Smooth muscle cell (in vitro differentiated cells): Measurements from ENCODE around the gene KRTAP5-8. TPM values are rescaled to one million over a fixed set of nuclear protein-coding genes. Genes with fewer than 3 reads are reported as not detected.

Source experiments
- DNase-seq: peaks from one replicate; lab custom pipeline; 2025; ENCODE audit not compliant: unreplicated experiment; lab: John Stamatoyannopoulos, UW
- H2AFZ ChIP-seq: fragments of 200-600 bp; sonication (generic); 2 replicates; pipeline ENCODE4 v1.6.0; 2016; ENCODE audit warnings: antibody characterized with exemption, low read depth, mild to moderate bottlenecking
- H3F3A ChIP-seq: fragments of 200-600 bp; sonication (generic); 2 replicates; pipeline ENCODE4 v1.6.0; 2017; ENCODE audit warnings: antibody characterized with exemption, low read depth
- H3K27ac ChIP-seq: fragments of 200-600 bp; sonication (generic); 2 replicates; pipeline ENCODE4 v1.5.1; 2016; ENCODE audit warnings: low read depth, mild to moderate bottlenecking
- H3K27me3 ChIP-seq: fragments of 200-600 bp; sonication (generic); 2 replicates; pipeline ENCODE4 v1.6.1; 2016; ENCODE audit warnings: low read depth, mild to moderate bottlenecking
- H3K36me3 ChIP-seq: fragments of 200-600 bp; sonication (generic); 2 replicates; pipeline ENCODE4 v1.5.1; 2016; ENCODE audit warnings: low read depth
- H3K4me1 ChIP-seq: fragments of 200-600 bp; sonication (generic); 2 replicates; pipeline ENCODE4 v1.5.1; 2016; ENCODE audit warnings: low read depth
- H3K4me2 ChIP-seq: fragments of 200-600 bp; sonication (generic); 2 replicates; pipeline ENCODE4 v1.6.0; 2016; ENCODE audit warnings: mild to moderate bottlenecking
- H3K4me3 ChIP-seq: fragments of 200-600 bp; sonication (generic); 2 replicates; pipeline ENCODE4 v1.5.1; 2016; ENCODE audit warnings: mild to moderate bottlenecking
- H3K79me2 ChIP-seq: fragments of 200-600 bp; sonication (generic); 2 replicates; pipeline ENCODE4 v1.6.0; 2016; ENCODE audit warnings: low read depth, mild to moderate bottlenecking
- H3K9ac ChIP-seq: fragments of 200-600 bp; sonication (generic); 2 replicates; pipeline ENCODE4 v1.6.0; 2016; ENCODE audit warnings: low read depth
- H3K9me3 ChIP-seq: fragments of 200-600 bp; sonication (generic); replicated peaks from 2 replicates; pipeline ENCODE4 v1.5.1; 2016; ENCODE audit warnings: low read depth
- H4K20me1 ChIP-seq: fragments of 200-600 bp; sonication (generic); 2 replicates; pipeline ENCODE4 v1.6.0; 2016; ENCODE audit warnings: low read depth
- WGBS: methylation state at CpG from one replicate; pipeline ENCODE4 v1.1.7; 2016; ENCODE audit warnings: low lambda C conversion rate; 5-methylcytosine and 5-hydroxymethylcytosine counted together
- polyA plus RNA-seq: library from polyadenylated mRNA; unstranded; fragments of >200 nt; fragmentation: Nextera tagmentation; extraction: Ambion mirVana; gene quantifications from 2 replicates; pipeline ENCODE4 v1.2.1, GENCODE V29; 2016
- total RNA-seq: library from RNA; depleted of rRNA; stranded (reverse); fragments of >200 nt; gene quantifications from 2 replicates; pipeline ENCODE4 v1.2.3, GENCODE V29; 2014
- TF ChIP-seq, protein P1 (sequence below): fragments of 200-600 bp; sonication (generic); IDR thresholded peaks from 2 replicates; pipeline ENCODE4 v1.5.1; 2017; ENCODE audit warnings: borderline replicate concordance, mild to moderate bottlenecking, antibody characterized with exemption; ENCODE audit not compliant: insufficient read depth, poor library complexity, severe bottlenecking

KRTAP5-8 gene
- total and polyA plus RNA-seq, 2 experiments from 2014 or later: not detected

DNA sequence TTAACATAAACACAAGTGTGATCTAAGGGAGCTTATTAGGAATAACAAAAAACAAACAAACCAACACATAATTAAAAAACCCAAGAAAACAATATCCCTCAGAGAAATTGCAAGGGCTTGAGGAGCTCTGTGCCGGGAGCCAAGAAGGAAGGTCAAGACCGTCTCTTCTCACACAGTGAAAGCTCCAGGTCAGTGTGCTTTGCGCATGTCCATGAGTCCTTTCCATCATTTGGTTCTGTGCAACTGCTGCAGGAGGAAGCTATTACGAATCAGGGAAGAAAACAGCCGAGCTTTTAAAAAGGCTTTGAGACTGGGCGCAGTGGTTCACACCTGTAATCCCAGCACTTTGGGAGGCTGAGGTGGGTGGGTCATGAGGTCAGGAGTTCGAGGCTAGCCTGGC, 4.6 kb downstream of the KRTAP5-8 start:
- H3K36me3 ChIP-seq: no peaks in the 10 kb centered on the region
- H3K9ac ChIP-seq: no peak overlapping the region
- no peak overlapping the region for H3K4me2 ChIP-seq
- H3K4me3 ChIP-seq: no peak overlapping the region
- DNase-seq: no peak
- no peaks in the 10 kb centered on the region for H3K27me3 ChIP-seq
- TF ChIP-seq, protein P1, sequence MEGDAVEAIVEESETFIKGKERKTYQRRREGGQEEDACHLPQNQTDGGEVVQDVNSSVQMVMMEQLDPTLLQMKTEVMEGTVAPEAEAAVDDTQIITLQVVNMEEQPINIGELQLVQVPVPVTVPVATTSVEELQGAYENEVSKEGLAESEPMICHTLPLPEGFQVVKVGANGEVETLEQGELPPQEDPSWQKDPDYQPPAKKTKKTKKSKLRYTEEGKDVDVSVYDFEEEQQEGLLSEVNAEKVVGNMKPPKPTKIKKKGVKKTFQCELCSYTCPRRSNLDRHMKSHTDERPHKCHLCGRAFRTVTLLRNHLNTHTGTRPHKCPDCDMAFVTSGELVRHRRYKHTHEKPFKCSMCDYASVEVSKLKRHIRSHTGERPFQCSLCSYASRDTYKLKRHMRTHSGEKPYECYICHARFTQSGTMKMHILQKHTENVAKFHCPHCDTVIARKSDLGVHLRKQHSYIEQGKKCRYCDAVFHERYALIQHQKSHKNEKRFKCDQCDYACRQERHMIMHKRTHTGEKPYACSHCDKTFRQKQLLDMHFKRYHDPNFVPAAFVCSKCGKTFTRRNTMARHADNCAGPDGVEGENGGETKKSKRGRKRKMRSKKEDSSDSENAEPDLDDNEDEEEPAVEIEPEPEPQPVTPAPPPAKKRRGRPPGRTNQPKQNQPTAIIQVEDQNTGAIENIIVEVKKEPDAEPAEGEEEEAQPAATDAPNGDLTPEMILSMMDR: no peak
- H3K4me1 ChIP-seq: no peaks in the 10 kb centered on the region
- H3K27ac ChIP-seq: no peak overlapping the region
- 90% methylated on average over 7 of the region's 7 CpGs for WGBS
- H3F3A ChIP-seq: no peaks in the 10 kb centered on the region
- no peak overlapping the region for H2AFZ ChIP-seq
- no peaks in the 10 kb centered on the region for H3K79me2 ChIP-seq
- H3K9me3 ChIP-seq: no peaks in the 10 kb centered on the region
- H4K20me1 ChIP-seq: no peaks in the 10 kb centered on the region

DNA sequence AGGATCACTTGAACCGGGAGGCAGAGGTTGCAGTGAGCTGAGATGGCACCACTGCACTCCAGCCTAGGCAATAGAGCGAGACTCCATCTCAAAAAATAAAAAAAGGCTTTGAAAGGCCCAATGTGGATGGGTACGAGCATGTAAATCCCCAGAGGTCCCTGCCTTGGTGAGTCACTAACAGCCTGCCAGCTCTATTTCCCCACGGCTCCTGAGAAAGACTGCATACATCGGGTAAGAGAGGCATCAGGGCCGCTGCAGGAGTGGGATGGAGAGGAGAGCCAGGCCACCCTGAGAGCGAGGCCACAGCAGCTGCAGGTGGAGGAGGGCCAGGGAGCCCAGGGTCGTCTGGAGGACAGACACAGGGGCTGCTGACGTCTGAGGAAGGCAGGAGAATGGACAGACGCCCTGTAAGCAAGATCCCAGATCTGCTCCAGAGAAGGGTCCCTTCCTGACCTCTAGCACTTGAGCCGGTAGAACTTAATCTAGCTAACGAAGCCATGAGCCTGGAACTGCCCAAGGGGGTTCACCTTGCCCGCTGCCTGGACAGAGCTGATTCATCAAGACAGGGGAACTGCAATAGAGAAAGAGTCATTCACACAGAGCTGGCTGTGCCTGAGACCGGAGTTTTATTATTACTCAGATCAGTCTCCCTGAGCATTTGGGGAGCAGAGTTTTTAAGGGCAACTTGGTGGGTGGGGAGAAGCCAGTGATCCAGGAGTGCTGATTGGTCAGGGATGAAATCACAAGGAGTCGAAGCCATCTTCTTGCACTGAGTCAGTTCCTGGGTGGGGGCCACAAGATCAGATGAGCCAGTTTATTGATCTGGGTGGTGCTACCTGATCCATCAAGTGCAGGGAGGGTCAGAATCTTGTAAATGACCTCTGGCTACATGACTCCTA, 5.3 kb downstream of the KRTAP5-8 start:
- Histone ChIP-seq H3K4me2 (no peak overlapping the region), H3K4me1 (no peaks in the 10 kb centered on the region), H3K4me3 (no peak overlapping the region), H3K36me3 (no peaks in the 10 kb centered on the region), H3K79me2 (no peaks in the 10 kb centered on the region), H3K9me3 (no peaks in the 10 kb centered on the region), H4K20me1 (no peaks in the 10 kb centered on the region), H3K27me3 (no peaks in the 10 kb centered on the region), H3K27ac (no peak overlapping the region), H3F3A (no peaks in the 10 kb centered on the region), H3K9ac (no peak overlapping the region), H2AFZ (no peak overlapping the region)
- TF ChIP-seq, protein P1: no peak
- no peak for DNase-seq
- WGBS: 82% methylated on average over 15 of the region's 15 CpGs

DNA sequence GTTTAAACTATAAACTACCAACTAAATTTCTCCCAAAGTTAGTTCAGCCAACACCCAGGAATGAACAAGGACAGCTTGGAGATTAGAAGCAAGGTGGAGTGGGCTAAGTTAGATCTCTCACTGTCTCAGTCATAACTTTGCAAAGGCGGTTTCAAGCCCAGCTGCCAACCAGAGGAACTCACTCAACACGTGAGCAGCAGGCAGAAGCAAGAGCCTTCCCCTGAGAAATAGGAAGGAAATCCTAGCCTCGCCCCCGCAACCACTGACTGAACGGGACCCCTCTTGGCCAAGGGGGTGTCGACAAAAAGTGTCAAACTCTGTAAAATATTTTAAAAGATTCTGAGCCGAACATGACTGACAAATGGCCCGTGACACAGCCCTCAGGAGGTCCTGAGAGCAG, 6.0 kb downstream of the KRTAP5-8 start:
- Histone ChIP-seq H3K9ac (no peak overlapping the region), H3K4me3 (no peak overlapping the region), H3K36me3 (no peaks in the 10 kb centered on the region), H3K79me2 (no peaks in the 10 kb centered on the region), H3F3A (no peaks in the 10 kb centered on the region), H3K27me3 (no peaks in the 10 kb centered on the region), H3K4me2 (no peak overlapping the region), H2AFZ (no peak overlapping the region), H3K27ac (no peak overlapping the region), H4K20me1 (no peaks in the 10 kb centered on the region), H3K9me3 (no peaks in the 10 kb centered on the region), H3K4me1 (no peaks in the 10 kb centered on the region)
- no peak for DNase-seq
- TF ChIP-seq, protein P1: no peak
- WGBS: 88% methylated on average over 8 of the region's 8 CpGs
